Measurements from ENCODE around the gene PDILT.

GRCh38 chr16:20331635-20332034, 72.9 kb downstream of the PDILT start:
- TF ChIP-seq, protein P1, sequence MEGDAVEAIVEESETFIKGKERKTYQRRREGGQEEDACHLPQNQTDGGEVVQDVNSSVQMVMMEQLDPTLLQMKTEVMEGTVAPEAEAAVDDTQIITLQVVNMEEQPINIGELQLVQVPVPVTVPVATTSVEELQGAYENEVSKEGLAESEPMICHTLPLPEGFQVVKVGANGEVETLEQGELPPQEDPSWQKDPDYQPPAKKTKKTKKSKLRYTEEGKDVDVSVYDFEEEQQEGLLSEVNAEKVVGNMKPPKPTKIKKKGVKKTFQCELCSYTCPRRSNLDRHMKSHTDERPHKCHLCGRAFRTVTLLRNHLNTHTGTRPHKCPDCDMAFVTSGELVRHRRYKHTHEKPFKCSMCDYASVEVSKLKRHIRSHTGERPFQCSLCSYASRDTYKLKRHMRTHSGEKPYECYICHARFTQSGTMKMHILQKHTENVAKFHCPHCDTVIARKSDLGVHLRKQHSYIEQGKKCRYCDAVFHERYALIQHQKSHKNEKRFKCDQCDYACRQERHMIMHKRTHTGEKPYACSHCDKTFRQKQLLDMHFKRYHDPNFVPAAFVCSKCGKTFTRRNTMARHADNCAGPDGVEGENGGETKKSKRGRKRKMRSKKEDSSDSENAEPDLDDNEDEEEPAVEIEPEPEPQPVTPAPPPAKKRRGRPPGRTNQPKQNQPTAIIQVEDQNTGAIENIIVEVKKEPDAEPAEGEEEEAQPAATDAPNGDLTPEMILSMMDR (conservative IDR thresholded peaks at IDR 0.05; ENCODE audit: low read depth, low read length), result no peak
- no peak for TF ChIP-seq EZH2 (IDR thresholded peaks at IDR 0.05; ENCODE audit: borderline replicate concordance, low read depth, low read length, poor library complexity, severe bottlenecking)
